ENCODE results near the gene BBS4.
A peak's percentile ranks its signal among the peaks of the same experiment; 100 is the strongest.

Gene BBS4

DNA sequence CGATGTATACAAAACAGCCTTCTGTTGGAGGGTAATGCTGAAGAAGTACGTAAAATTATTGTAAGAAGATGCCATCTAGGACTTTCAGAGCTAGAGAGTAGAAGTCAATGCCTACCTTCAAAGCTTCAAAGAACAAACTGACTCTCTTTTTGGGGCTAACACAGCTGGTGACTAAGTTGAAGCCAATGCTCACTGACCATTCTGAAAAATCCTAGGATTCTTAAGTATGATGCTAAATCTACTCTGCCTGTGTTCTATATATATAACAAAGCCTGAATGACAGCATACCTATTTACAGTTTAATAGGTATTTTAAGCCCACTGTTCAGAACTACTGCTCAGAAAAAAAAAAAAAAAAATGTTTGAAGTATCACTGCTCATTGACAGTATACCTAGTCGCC is 78.6 kb downstream of the BBS4 start:
- no peak for DNase-seq (ENCODE audit: low spot score)

DNA sequence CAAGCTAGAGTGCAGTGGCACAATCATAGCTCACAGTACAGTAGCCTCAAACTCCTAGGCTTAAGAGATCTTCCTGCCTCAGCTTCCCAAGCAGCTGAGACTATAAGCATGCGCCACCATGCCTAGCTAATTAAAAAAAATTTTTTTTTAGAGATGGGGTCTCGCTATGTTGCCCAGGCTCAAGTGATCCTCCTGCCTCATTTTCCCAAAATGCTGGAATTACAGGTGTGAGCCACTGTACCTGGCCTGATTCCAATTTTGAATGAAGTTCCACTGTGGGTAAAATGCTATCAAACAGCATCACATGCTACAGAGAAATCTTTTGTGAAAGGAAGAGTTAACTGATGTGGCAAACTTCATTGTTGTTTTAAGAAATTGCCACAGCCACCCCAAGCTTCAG is 80.0 kb downstream of the BBS4 start:
- DNase-seq (ENCODE audit: low spot score), result no peak

DNA sequence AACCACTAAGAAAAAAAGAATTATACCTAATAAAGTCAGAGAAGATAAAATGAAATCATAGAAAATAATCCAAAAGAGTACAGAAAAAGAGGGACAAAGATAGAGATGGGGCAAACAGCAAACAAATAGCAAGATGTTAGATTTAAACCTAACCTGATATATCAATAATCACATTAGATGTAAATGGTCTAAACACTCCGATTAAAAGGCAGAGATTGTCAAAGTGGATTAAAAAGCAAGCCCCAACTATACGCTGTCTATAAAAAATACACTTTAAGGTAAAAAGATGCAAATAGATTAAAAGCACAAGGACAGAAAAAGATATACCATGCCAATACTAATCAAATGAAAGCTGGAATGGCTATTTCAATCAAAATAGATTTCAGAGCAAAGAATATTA is 80.8 kb downstream of the BBS4 start:
- no peak for DNase-seq (ENCODE audit: low spot score)

DNA sequence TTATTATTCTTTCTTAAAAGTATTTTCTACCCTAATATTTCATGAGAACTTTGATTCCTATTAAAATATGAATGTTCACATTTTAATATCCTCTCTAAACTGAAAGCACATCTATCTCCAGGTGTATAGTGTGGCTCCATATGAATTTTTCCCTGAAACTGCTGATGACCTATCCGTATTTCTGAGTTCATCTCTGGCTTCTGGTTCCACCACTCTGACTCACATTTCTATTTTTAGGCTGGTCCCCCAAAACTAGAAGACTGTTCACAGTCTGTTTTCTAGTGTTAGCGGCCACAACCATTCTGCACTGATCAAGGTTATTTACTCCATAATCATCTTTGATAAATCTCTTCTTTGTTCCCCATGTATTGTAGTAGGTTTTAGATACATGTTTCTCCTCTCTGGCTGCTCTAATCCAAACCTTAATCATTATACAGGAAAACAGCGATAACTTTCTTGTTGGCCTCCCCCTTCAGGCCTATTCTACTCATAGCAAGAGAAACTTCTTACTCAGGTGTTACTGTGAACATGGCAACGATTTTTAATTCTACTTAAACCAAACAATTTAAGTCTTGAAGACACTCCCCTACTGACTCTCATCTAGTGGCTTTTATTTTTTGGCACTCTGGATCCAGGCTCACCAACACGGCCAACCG is 84.8 kb downstream of the BBS4 start:
- DNase-seq (ENCODE audit: low spot score), result peak; percentile 19

DNA sequence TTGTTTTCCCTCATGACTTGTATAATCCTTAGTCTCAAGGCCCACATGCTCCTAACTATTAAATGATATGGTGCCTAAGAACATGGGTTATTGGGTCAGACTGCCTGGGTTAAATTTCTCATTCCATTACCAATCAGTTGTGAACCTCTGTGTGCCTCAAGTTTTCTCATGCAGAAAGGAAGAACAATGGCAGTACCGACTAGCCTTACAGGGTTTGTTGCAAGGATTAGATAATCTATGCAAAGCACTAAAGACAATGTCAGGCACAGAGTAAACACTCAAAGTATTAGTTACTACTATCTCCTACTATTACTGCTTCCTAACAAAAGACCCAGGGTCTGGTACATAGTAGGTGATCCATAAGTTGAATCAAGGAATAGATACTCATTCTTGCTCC is 85.3 kb downstream of the BBS4 start:
- DNase-seq (ENCODE audit: low spot score), result no peak

DNA sequence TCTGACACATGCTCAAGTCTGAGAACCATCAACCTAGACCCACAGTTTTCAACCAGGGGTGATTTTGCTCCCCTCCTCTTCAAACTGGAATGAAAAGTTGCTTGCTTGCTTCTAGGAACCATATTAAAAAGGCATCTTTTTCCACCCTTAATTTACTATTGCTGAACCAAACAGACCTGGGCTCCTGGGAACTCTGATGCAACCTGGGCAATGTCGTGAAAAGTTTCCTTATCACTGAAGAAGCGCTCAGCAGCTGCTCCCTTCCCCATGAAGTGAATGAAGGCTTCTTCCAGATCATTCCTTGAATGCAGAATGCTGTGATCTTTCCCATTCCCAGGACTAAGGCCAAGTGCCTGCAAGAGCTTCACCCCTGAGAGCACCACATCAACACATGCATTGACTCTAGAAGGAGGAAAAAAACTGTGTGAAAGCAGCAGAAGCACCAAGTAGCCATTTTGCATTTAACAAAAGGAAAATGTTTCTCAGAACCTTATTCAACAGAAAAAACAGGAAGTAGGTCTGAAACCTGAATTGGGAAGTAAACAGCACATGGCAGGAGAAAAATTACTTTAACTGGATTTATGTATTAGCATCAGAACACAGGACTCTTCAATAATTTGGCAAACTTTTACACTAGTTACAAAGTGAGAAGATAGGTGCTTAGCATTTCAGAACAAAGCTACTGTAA is 88.8 kb downstream of the BBS4 start:
- DNase-seq (ENCODE audit: low spot score), result peak; percentile 51

DNA sequence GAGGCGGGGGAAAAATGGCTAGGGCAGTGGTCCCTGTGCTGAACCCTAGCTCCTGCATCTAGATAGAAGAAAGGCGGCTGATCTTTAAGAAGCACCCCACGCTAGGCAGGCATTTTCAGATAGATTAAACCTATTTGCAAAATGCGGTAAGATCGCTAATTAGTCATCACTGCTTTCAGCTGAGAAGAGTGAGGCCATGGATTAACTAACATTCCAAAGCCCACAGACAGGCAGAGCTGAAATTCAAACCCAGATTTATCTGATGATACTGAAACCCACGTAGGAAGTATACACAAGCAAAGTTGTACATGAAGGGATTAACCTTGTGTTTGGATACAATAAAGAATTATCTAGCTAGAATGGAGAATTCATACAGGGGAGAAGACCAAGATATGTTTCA is 92.8 kb downstream of the BBS4 start:
- no peak for DNase-seq (ENCODE audit: low spot score)

DNA sequence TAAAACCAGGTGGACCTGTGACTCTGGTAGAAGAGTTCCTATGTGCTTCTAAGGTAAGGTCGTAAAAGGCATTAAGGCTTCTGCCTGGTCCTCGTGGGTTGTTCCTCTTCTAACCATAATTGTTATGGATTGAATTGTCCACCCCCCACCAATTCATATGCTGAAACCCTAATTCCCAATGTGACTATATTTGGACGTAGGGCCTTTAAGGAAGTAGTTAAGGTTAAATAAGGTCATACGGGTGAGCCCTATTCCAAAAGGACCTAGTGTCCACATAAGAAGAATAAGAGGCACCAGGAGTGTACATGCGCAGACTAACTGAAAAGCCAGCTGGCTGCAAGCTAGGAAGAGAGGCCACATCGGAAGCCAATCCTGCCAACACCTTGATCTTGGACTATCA is 95.6 kb downstream of the BBS4 start:
- DNase-seq (ENCODE audit: low spot score), result no peak

DNA sequence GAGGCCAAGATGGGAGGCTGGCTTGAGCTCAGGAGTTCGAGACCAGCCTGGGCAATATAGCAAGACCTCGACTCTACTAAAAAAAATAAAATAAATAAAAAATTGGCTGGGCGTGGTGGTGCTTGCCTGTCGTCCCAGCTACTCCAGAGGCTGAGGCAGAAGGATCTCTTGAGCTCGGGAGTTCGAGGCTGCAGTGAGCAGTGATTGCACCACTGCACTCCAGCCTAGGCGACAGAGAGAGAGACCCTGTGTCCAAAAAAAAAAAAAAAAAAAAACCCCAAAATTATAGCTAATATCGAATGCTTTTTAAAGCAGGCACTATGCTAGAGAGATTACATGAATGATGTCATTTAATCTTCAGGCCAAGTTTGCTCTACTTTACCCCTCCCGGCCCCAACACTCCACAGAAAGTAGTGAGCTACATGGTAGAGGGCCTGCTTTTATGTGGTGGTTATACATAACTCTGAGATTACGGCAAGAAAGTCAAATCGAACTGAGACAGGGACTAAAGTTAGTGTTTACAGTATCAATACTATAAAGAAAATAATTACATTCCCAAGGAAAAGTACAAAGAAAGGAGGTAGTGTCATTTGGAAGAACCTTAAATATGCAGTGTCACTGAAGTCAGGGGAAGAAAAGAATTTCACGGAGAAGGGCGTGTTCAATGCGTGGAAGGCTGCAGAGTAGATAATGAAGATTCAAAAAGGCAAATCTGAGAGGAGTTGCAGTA is 96.4 kb downstream of the BBS4 start:
- DNase-seq (ENCODE audit: low spot score), result no peak

DNA sequence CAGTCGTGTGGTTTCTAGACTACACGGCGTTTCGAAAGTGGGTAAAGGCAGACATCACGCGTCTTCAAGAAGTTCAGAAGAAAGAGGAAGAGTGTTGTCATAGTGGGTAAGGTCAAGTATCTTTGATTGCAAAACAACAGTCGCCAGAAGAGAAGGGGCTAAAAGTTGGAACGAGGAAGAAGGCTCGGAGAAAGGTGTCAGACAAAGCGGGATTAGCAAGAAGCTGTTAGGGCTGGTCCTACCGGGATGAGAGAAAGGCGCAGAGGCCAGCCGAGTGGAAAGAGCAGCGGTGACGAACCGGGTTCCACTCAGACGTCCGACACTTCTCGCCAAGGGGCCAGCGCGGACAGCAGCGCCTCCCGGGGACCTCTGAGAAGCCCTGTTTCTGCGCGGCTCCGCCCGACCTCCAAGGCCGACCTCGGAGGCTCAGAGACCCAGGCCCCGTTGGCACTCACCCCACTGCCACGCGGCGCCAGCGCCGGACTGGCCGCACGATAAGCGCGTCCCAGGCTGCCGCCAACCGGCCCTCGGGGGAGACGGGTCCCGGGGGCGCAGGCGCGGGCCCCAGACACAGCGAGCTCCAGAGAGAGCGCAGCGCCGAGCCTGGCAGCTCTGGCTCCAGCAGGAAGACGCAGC is 97.1 kb downstream of the BBS4 start:
- DNase-seq (ENCODE audit: low spot score), result peak; percentile 85

DNA sequence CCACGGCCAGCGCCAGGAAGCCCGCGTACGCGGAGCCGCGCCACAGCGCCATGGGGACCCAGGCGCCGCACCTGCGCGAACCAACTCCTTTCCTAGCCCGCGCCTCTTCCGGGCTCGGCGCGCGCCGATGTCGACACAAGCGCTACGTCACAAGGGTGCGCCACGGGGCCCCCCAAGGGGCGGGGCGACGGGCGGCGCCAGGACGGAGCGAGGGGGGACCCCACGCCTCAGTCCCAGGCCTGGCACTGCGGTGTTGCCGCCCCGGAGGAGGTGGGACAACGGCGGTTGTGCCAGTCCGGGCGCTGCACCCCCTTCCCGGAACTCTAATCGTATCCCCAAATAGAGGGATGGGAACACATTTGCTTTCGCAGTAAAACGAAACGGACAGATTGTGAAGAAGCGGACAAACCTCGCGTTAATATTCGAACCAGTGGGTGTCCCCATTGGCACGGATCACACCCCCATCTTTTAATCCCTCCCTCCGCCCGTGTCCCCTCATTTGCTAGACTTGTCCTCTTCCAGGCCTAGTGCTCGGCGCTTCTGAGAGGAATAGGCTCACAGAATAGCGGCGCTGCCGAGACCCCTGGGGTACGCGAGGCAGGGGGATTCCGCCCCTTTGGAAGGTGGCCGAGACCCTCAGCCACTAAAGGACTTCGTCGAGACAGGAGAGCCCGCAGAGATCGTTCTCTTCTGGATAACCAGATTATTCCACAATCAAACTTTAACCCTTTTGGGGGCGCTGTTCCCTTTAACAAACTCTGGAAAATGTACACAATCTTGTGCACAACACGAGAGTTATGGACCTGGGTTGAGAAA is 97.8 kb downstream of the BBS4 start, which contains the start of gene ADPGK:
TSS of gene ADPGK (minus strand) at position 119 of the 816 bp plus-strand sequence. CDS start at position 52, 67 bp downstream.
- peak; percentile 96 for DNase-seq (ENCODE audit: low spot score)

DNA sequence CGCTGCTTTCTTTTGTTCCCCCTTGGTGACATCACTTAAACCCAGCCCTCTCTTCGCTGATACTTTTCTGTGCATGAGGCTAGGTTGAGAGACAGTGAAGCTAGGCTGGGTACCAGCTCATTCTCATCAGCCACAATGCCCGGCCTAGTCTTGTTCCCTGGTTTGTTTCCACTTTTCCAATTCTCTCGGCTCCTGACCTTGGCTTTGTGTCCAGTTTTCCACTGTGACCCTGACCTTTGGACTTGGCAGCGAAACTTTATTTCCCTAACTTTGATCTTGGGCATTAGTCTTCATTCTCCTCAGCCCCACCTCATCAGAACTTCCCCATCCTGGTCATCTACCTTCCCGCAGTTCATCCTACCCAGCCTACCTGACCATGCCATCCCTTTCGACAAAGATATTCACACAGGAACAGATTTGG is 98.5 kb downstream of the BBS4 start:
- DNase-seq (ENCODE audit: low spot score), result no peak

DNA sequence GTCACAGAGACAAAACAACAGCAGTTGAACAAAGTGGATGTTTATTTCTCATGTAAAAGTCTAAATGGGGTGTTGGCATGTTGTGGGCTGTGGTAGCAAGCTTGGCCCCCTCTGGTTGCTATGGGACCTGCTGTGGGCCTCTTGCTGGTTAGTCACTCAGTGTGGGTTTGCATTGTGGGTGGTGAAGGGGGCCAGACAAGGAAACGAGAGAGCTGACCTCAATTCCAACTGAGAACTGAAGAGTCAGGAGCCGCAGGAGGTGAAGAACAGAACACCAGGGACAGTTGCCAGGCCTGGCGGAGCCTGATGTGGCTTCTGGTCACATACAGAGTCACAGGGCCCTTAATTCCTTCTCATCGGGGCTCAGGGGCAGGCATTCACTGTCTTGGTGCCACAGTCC is 99.4 kb downstream of the BBS4 start:
- no peak for DNase-seq (ENCODE audit: low spot score)

DNA sequence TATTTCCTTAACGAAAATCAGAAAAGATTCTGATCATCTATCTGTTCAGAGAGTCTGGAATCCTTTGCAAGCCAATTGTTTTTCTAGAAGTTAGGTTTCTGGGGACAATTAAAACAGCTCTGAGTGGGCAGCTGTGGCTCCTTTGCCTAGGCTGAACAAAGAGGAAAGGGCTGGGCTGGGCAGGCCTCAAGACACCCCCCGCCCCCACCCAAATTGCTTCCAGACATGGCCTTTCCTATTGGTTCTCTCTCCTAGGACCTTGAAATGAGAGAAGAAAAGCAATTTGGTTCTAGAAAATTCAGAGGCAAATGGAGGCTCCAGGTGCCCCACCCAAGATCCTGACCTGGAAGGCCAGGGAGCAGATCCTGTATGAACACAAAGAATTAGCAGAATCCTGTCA is 99.8 kb downstream of the BBS4 start:
- no peak for DNase-seq (ENCODE audit: low spot score)

DNA sequence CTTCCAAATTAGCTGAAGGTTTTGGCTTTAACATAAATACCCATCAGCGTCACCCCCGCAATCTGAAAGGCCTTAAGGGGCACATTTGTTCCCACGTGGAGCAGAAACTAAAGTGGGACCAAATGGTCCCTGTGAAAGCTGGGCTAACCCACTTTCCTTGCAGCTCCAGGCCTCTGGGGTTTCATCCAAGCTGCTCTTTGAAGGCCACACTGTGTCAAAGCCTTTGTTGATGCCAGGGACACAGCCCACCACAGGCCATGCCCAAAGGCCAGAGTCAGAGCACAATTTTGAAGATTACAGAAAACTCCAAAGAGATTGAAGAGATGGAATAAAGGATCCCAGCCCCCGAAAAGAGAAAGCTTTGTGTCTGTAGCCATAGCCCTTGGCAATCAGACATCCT is 100.2 kb downstream of the BBS4 start:
- no peak for DNase-seq (ENCODE audit: low spot score)

DNA sequence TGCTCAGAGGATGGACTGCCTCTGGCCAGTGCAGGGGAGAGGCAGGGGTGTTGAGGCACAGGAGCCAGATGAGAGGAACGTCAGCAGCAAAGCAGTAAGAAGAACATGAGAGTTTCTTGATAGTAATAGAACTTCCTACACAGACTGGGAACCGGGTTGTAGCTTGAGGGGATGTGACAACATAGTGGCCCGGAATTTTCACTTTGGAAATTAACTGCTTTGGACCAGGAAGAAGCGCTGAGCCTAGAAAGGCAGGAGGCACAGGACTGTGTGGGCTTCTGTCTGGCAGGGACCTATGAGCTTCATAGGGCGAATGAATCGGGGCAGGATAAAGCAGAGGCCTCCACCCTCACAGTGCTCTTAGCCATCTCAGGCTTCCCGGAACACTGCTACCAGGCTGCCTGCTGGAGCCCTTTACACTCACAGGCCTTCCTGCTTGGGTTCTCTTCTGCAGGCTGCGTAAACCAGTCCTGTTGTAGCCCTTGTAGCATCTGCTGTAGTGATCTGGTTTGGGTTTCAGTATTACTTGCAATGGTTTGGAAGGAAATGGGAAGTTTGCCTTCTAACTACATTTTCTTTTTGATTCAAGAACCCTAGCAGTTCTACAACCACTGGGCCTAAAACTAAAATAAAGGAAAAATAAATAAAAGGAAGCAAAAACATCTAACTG is 100.8 kb downstream of the BBS4 start:
- DNase-seq (ENCODE audit: low spot score), result no peak

DNA sequence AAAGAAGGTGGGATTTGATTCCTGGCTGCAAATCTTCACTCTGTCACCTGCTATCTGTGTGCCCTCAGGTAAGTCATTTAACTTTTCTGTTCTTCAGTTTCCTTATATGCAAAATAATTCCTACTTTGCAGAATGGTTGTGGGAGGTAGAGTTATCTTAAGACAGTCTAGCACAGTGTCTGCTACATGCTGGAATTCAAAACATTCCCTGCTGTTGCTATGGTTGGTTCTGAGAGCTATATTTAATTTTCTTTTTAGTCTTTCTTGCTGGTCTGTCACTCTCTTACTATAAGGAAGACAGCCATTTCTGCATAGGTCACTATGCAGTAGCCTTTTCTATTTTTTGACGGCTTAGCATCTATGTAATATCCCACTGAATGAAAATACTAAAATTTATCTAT is 101.5 kb downstream of the BBS4 start:
- DNase-seq (ENCODE audit: low spot score), result no peak
